H1 (cell line): ENCODE data around the gene VEGFD. TPM values are rescaled to one million over a fixed set of nuclear protein-coding genes. Genes with fewer than 3 reads are reported as not detected.
A peak's percentile ranks its signal among the peaks of the same experiment; 100 is the strongest.

Source experiments
- CTCF ChIA-PET: fragments of 300-600 bp; sonication (Branson Sonifier 250); formaldehyde crosslinking; loops from one replicate; lab custom pipeline; 2021; ENCODE audit not compliant: partially characterized antibody; lab: Charles Lee
- POLR2A ChIA-PET: fragments of 300-600 bp; sonication (Branson Sonifier 250); formaldehyde crosslinking; loops from one replicate; lab custom pipeline; 2021; ENCODE audit warnings: inconsistent platforms; ENCODE audit not compliant: partially characterized antibody; lab: Charles Lee
- DNase-seq, 2 experiments: peaks; one replicate each; pipeline versions ENCODE4 v3.0.0 to v3.0.0-alpha.2; 2010 to 2022; ENCODE audit warnings: low spot score in 2 of 2, low read depth in 1 of 2, mixed read lengths in 1 of 2
- FAIRE-seq: peaks from 2 replicates; lab custom pipeline; 2011; peaks lifted over from hg19 to GRCh38; lab: Jason Lieb, UNC
- H2AFZ ChIP-seq: 2 replicates; pipeline ENCODE4 v1.8.1; 2012; ENCODE audit warnings: low read length, inconsistent platforms
- H2AK5ac ChIP-seq: 2 replicates; pipeline ENCODE4 v1.6.1; 2013; ENCODE audit warnings: low read depth, low read length
- H2BK120ac ChIP-seq: replicated peaks from 2 replicates; pipeline ENCODE3; 2013; ENCODE audit warnings: low read depth, low read length, inconsistent platforms
- H2BK12ac ChIP-seq: 2 replicates; pipeline ENCODE4 v1.6.1; 2013; ENCODE audit warnings: low read depth, low read length
- H2BK15ac ChIP-seq: 2 replicates; pipeline ENCODE4 v1.6.1; 2013; ENCODE audit warnings: low read length
- H2BK20ac ChIP-seq: 2 replicates; pipeline ENCODE4 v1.6.1; 2013; ENCODE audit warnings: low read length
- H2BK5ac ChIP-seq: 2 replicates; pipeline ENCODE4 v1.6.1; 2013; ENCODE audit warnings: low read depth, low read length
- H3K14ac ChIP-seq: 2 replicates; pipeline ENCODE4 v1.6.1; 2013; ENCODE audit warnings: inconsistent platforms; ENCODE audit not compliant: insufficient read length
- H3K18ac ChIP-seq: 2 replicates; pipeline ENCODE4 v1.6.1; 2013; ENCODE audit warnings: low read length; ENCODE audit errors: extremely low read depth
- H3K23ac ChIP-seq: 2 replicates; pipeline ENCODE4 v1.6.1; 2013; ENCODE audit warnings: inconsistent platforms; ENCODE audit not compliant: insufficient read length
- H3K23me2 ChIP-seq: 2 replicates; pipeline ENCODE4 v1.6.1; 2013; ENCODE audit warnings: low read depth, low read length
- H3K27ac ChIP-seq: 2 replicates; pipeline ENCODE4 v1.6.1; 2011; ENCODE audit warnings: low read depth, low read length, inconsistent platforms
- H3K27me3 ChIP-seq, 4 experiments: replicated peaks in 1 of 4; 1 replicate in 1 of 4; 2 replicates in 3 of 4; pipeline versions ENCODE4 v1.6.1 to v1.8.1; 2011 to 2013; ENCODE audit warnings: low read length in 3 of 4, mild to moderate bottlenecking in 3 of 4, inconsistent platforms in 2 of 4, mixed read lengths in 2 of 4, moderate library complexity in 1 of 4; ENCODE audit not compliant: control insufficient read depth in 3 of 4, insufficient read depth in 3 of 4; ENCODE audit errors: extremely low read depth in 1 of 4
- H3K36me3 ChIP-seq, 4 experiments: 2 replicates each; pipeline versions ENCODE4 v1.6.1 to v1.8.1; 2011 to 2013; ENCODE audit warnings: mild to moderate bottlenecking in 4 of 4, low read length in 3 of 4, moderate library complexity in 2 of 4, control low read depth in 1 of 4, inconsistent platforms in 1 of 4; ENCODE audit not compliant: insufficient read depth in 4 of 4, control insufficient read depth in 2 of 4
- H3K4ac ChIP-seq: replicated peaks from 2 replicates; pipeline ENCODE3; 2013; ENCODE audit warnings: low read length, low read depth, mixed read lengths, inconsistent platforms; ENCODE audit not compliant: insufficient read length
- H3K4me1 ChIP-seq, 4 experiments: replicated peaks in 1 of 4; 1 replicate in 1 of 4; 2 replicates in 3 of 4; pipeline versions ENCODE4 v1.6.1 to v1.8.1; 2011 to 2013; ENCODE audit warnings: low read length in 3 of 4, inconsistent platforms in 2 of 4, mixed read lengths in 1 of 4; ENCODE audit not compliant: insufficient read depth in 4 of 4, control insufficient read depth in 3 of 4
- H3K4me2 ChIP-seq, 2 experiments: 2 replicates each; pipeline versions ENCODE4 v1.6.1 to v1.8.1; 2011 to 2013; ENCODE audit warnings: low read depth in 2 of 2, low read length in 2 of 2, control low read depth in 1 of 2, inconsistent platforms in 1 of 2, mild to moderate bottlenecking in 1 of 2; ENCODE audit not compliant: insufficient read depth in 1 of 2
- H3K4me3 ChIP-seq, 4 experiments: fragments of 200-600, 300-600 bp in 1 of 4; sonication (generic), shearing (Covaris generic), sonication (Bioruptor Twin) in 1 of 4; 2 replicates each; pipeline versions ENCODE4 v1.5.1 to v1.8.1; 2011 to 2016; ENCODE audit warnings: low read length in 4 of 4, low read depth in 3 of 4, control low read depth in 2 of 4, inconsistent platforms in 2 of 4, mild to moderate bottlenecking in 2 of 4, mixed read lengths in 1 of 4, moderate library complexity in 1 of 4; ENCODE audit not compliant: insufficient read depth in 2 of 4; ENCODE audit errors: extremely low read depth in 1 of 4
- H3K56ac ChIP-seq: replicated peaks from 2 replicates; pipeline ENCODE3; 2013; ENCODE audit warnings: low read depth, mild to moderate bottlenecking, mixed read lengths, low read length, inconsistent platforms; ENCODE audit not compliant: insufficient read length
- H3K79me1 ChIP-seq: 2 replicates; pipeline ENCODE4 v1.6.1; 2013; ENCODE audit warnings: low read depth, low read length, control low read depth
- H3K79me2 ChIP-seq, 2 experiments: 2 replicates each; pipeline versions ENCODE4 v1.6.1 to v1.8.1; 2012 to 2013; ENCODE audit warnings: low read length in 2 of 2, mild to moderate bottlenecking in 2 of 2, inconsistent platforms in 1 of 2; ENCODE audit not compliant: insufficient read depth in 2 of 2, control insufficient read depth in 1 of 2
- H3K9ac ChIP-seq, 4 experiments: replicated peaks in 1 of 4; 1 replicate in 1 of 4; 2 replicates in 3 of 4; pipeline versions ENCODE4 v1.6.1 to v1.8.1; 2011 to 2013; ENCODE audit warnings: low read depth in 3 of 4, low read length in 3 of 4, control low read depth in 2 of 4, mild to moderate bottlenecking in 2 of 4, moderate library complexity in 2 of 4, inconsistent platforms in 1 of 4; ENCODE audit errors: extremely low read depth in 1 of 4
- H3K9me3 ChIP-seq, 2 experiments: 2 replicates each; pipeline versions ENCODE4 v1.6.1 to v1.8.1; 2012 to 2013; ENCODE audit warnings: mild to moderate bottlenecking in 2 of 2, moderate library complexity in 2 of 2, control low read depth in 1 of 2, inconsistent platforms in 1 of 2, low read depth in 1 of 2, low read length in 1 of 2, mixed read lengths in 1 of 2; ENCODE audit not compliant: insufficient read depth in 2 of 2
- H4K20me1 ChIP-seq, 2 experiments: replicated peaks in 1 of 2; 2 replicates each; pipeline versions ENCODE3 to v1.8.1; 2011 to 2013; ENCODE audit warnings: inconsistent platforms in 2 of 2, low read length in 2 of 2, mild to moderate bottlenecking in 1 of 2; ENCODE audit not compliant: insufficient read depth in 2 of 2, control insufficient read depth in 1 of 2
- H4K5ac ChIP-seq: 2 replicates; pipeline ENCODE4 v1.6.1; 2013; ENCODE audit warnings: low read length, low read depth, mixed read lengths, inconsistent platforms; ENCODE audit not compliant: insufficient read length
- H4K8ac ChIP-seq: 2 replicates; pipeline ENCODE4 v1.8.0; 2013; ENCODE audit warnings: mild to moderate bottlenecking, moderate library complexity, low read length, inconsistent platforms; ENCODE audit not compliant: insufficient read depth; ENCODE audit errors: extremely low read depth
- H4K91ac ChIP-seq: replicated peaks from 2 replicates; pipeline ENCODE3; 2013; ENCODE audit warnings: low read length, mixed read lengths, inconsistent platforms; ENCODE audit not compliant: insufficient read length
- ASH2L ChIP-seq: fragments of 200-600, 300-600 bp; sonication (generic); IDR thresholded peaks from one replicate; pipeline ENCODE4 v1.7.1; 2017; ENCODE audit warnings: low read length
- CEBPB ChIP-seq: IDR thresholded peaks from 2 replicates; pipeline ENCODE4 v1.6.1; 2012; ENCODE audit warnings: low read depth, low read length
- CTCF ChIP-seq, 3 experiments: IDR thresholded peaks; 1 replicate in 2 of 3; 2 replicates in 1 of 3; pipeline versions ENCODE4 v1.5.1 to v1.6.1; 2011; ENCODE audit warnings: low read length in 3 of 3, mild to moderate bottlenecking in 3 of 3, inconsistent platforms in 2 of 3, low read depth in 1 of 3, moderate library complexity in 1 of 3; ENCODE audit not compliant: insufficient read depth in 1 of 3; ENCODE audit errors: control extremely low read depth in 1 of 3
- FOSL1 ChIP-seq: IDR thresholded peaks from 2 replicates; pipeline ENCODE4 v1.6.1; 2011; ENCODE audit warnings: mild to moderate bottlenecking, low read depth, low read length, moderate library complexity; ENCODE audit not compliant: insufficient read depth
- HDAC2 ChIP-seq, 2 experiments: fragments of 300-600 bp in 1 of 2; sonication (generic) in 1 of 2; IDR thresholded peaks; 2 replicates each; pipeline ENCODE4 v1.6.1; 2011 to 2012; ENCODE audit warnings: low read depth in 2 of 2, low read length in 2 of 2, mild to moderate bottlenecking in 2 of 2, moderate library complexity in 2 of 2, borderline replicate concordance in 1 of 2, inconsistent platforms in 1 of 2
- JUND ChIP-seq: IDR thresholded peaks from 2 replicates; pipeline ENCODE4 v1.6.1; 2011; ENCODE audit warnings: mild to moderate bottlenecking, improper control_type of control experiment, low read length
- POLR2A ChIP-seq, 2 experiments: IDR thresholded peaks; 1 replicate in 1 of 2; 2 replicates in 1 of 2; pipeline ENCODE4 v1.6.1; 2011; ENCODE audit warnings: low read depth in 2 of 2, low read length in 2 of 2, mild to moderate bottlenecking in 2 of 2; ENCODE audit errors: control extremely low read depth in 1 of 2
- TCF12 ChIP-seq: IDR thresholded peaks from 2 replicates; pipeline ENCODE4 v1.6.1; 2011; ENCODE audit warnings: low read depth, mild to moderate bottlenecking, low read length
- WGBS, 2 experiments: shearing (Covaris generic) in 1 of 2; methylation state at CpG; one replicate each; pipeline versions ENCODE4 v1.1.6 to v1.1.7; 2013 to 2015; ENCODE audit warnings: low lambda C conversion rate in 2 of 2, mixed read lengths in 2 of 2, inconsistent platforms in 1 of 2, low coverage in 1 of 2, missing lambda C conversion rate in 1 of 2; ENCODE audit not compliant: insufficient replicate concordance in 2 of 2, insufficient coverage in 1 of 2, insufficient read length in 1 of 2; ENCODE audit errors: extremely low coverage in 1 of 2, missing lambda C conversion rate in 1 of 2; 5-methylcytosine and 5-hydroxymethylcytosine counted together
- polyA plus RNA-seq, 7 experiments: library from polyadenylated mRNA; depleted of rRNA in 3 of 7; stranded (reverse) in 5 of 7; unstranded in 2 of 7; fragments of >200 nt in 5 of 7; fragments of 200-250 nt in 2 of 7; gene quantifications; 1 replicate in 5 of 7; 2 replicates in 1 of 7; 4 replicates in 1 of 7; pipeline versions ENCODE4 v1.2.1 to v1.2.3, GENCODE V29; 2011 to 2013; ENCODE audit warnings: missing spikeins in 2 of 7, mixed read lengths in 2 of 7
- total RNA-seq: library from RNA; stranded (reverse); fragmentation: NEBNext Ultra II Directional; extraction: Animal tissue kit (Norgen Biotek cat#: 25700); gene quantifications from 2 replicates; pipeline ENCODE4 v1.2.1, GENCODE V29; 2021

VEGFD gene
- total and polyA plus RNA-seq, 2 of the 8 experiments (the other 6 are each of a cell fraction or from before 2014, with no cell fraction given), result 0.06 TPM; not detected in 1

- no peak overlapping the region for H2BK15ac ChIP-seq
- H2BK5ac ChIP-seq, result no peak overlapping the region
- H3K4me1 ChIP-seq, result no peaks in the 10 kb centered on the region
- H4K20me1 ChIP-seq, result no peaks in the 10 kb centered on the region
- no peak overlapping the region for H2AFZ ChIP-seq
- ChIA-PET POLR2A (no interaction called here), CTCF (no interaction called here)
- H3K36me3 ChIP-seq, result peaks cover 0 to 17% (median 7%) of the 10 kb centered on the region in 4 experiments; a peak in 5 of 8 replicates
- no peak overlapping the region for H2BK12ac ChIP-seq
- no peak overlapping the region for H2BK120ac ChIP-seq
- no peaks in the 10 kb centered on the region for H3K23me2 ChIP-seq
- H3K79me2 ChIP-seq, result no peaks in the 10 kb centered on the region
- no peaks in the 10 kb centered on the region for H3K9me3 ChIP-seq
- no peak overlapping the region for H4K91ac ChIP-seq
- no peak overlapping the region for H3K4ac ChIP-seq
- H3K4me3 ChIP-seq, result no peak overlapping the region
- 90% methylated on average over 4 of the region's 4 CpGs; no CpG with 5 or more reads in 1 of the 2 experiments for WGBS, 2 experiments
- no peak overlapping the region for H3K23ac ChIP-seq
- no peaks in the 10 kb centered on the region for H3K79me1 ChIP-seq
- no peak overlapping the region for H3K27ac ChIP-seq
- no peak overlapping the region for H4K8ac ChIP-seq
- H3K4me2 ChIP-seq, result no peak overlapping the region
- FAIRE-seq, result peak; percentile 92
- no peak overlapping the region for H2BK20ac ChIP-seq
- no peak overlapping the region for H3K14ac ChIP-seq
- no peak overlapping the region for H3K9ac ChIP-seq
- H2AK5ac ChIP-seq, result no peak overlapping the region
- no peak overlapping the region for H4K5ac ChIP-seq
- H3K27me3 ChIP-seq, result no peaks in the 10 kb centered on the region
- H3K18ac ChIP-seq, result no peak overlapping the region
- no peak overlapping the region for H3K56ac ChIP-seq
- no peak for DNase-seq
- TF ChIP-seq TCF12 (no peak), HDAC2 (IDR thresholded peaks at IDR 0.05; ENCODE audit: borderline replicate concordance in 1 of 2, low read depth in 2 of 2, low read length in 2 of 2) (no peak), ASH2L (no peak), CEBPB (no peak), JUND (no peak), POLR2A (IDR thresholded peaks at IDR 0.05; ENCODE audit: control extremely low read depth in 1 of 2, low read depth in 2 of 2, low read length in 2 of 2) (no peak), CTCF (IDR thresholded peaks at IDR 0.05; ENCODE audit: control extremely low read depth in 1 of 3, insufficient read depth in 1 of 3, low read depth in 1 of 3, low read length in 3 of 3) (no peak), FOSL1 (no peak)
Observed at GRCh38 chrX:15320297-15320696, 63.9 kb downstream of the VEGFD start.
